OCI-LY7 (cell line): ENCODE measurements around the gene HLF.

ENCODE experiments used
- CTCF ChIP-seq: fragments of 200-600 bp; sonication (generic); conservative IDR thresholded peaks from 2 replicates; pipeline ENCODE4 v1.5.1; 2014; ENCODE audit warnings: mild to moderate bottlenecking, antibody characterized with exemption, low read length, moderate library complexity, mixed read lengths
- EZH2phosphoT487 ChIP-seq: fragments of 200-600 bp; sonication (generic); IDR thresholded peaks from 2 replicates; pipeline ENCODE4 v1.6.1; 2018; ENCODE audit warnings: low read depth, borderline replicate concordance, mild to moderate bottlenecking, mixed run types, antibody characterized with exemption, low read length, moderate library complexity, mixed read lengths

GRCh38 chr17:55336426-55336825, 71.7 kb downstream of the HLF start:
- no peak for TF ChIP-seq CTCF
- TF ChIP-seq EZH2phosphoT487, result no peak
